Brain microvascular endothelial cell (primary cell): ENCODE results near the gene TSHZ3.

ENCODE experiments used
- DNase-seq: peaks from one replicate; pipeline ENCODE4 v3.0.0-alpha.2; 2020
- H3K27ac ChIP-seq: fragments of 250-450 bp; sonication (Bioruptor Pico); 2 replicates; pipeline ENCODE4 v1.5.1; 2020; ENCODE audit warnings: mild to moderate bottlenecking, moderate library complexity
- H3K27me3 ChIP-seq: fragments of 250-450 bp; sonication (Bioruptor Pico); replicated peaks from 2 replicates; pipeline ENCODE4 v1.5.1; 2020; ENCODE audit warnings: mild to moderate bottlenecking
- H3K36me3 ChIP-seq: fragments of 250-450 bp; sonication (Bioruptor Pico); replicated peaks from 2 replicates; pipeline ENCODE4 v1.5.1; 2020; ENCODE audit warnings: mild to moderate bottlenecking
- H3K4me3 ChIP-seq: 2 replicates; pipeline ENCODE4 v1.5.1; 2011; ENCODE audit warnings: low read depth, mild to moderate bottlenecking, control low read depth, low read length, moderate library complexity
- in situ Hi-C: cut with HindIII; loops from 2 replicates; pipeline ENCODE4 v1.10.0; 2017; ENCODE audit warnings: low sequenced_read_pairs, low pct_ligation_motif_present
- TF ChIP-seq, protein P1 (sequence below): IDR thresholded peaks from 2 replicates; pipeline ENCODE4 v1.5.1; 2011; ENCODE audit warnings: low read depth, mild to moderate bottlenecking, moderate library complexity, low read length, control low read depth, inconsistent platforms; ENCODE audit errors: missing control alignments

TSHZ3 gene

GRCh38 chr19:31231237-31231636 is 118.0 kb downstream of the TSHZ3 start:
- TF ChIP-seq, protein P1, sequence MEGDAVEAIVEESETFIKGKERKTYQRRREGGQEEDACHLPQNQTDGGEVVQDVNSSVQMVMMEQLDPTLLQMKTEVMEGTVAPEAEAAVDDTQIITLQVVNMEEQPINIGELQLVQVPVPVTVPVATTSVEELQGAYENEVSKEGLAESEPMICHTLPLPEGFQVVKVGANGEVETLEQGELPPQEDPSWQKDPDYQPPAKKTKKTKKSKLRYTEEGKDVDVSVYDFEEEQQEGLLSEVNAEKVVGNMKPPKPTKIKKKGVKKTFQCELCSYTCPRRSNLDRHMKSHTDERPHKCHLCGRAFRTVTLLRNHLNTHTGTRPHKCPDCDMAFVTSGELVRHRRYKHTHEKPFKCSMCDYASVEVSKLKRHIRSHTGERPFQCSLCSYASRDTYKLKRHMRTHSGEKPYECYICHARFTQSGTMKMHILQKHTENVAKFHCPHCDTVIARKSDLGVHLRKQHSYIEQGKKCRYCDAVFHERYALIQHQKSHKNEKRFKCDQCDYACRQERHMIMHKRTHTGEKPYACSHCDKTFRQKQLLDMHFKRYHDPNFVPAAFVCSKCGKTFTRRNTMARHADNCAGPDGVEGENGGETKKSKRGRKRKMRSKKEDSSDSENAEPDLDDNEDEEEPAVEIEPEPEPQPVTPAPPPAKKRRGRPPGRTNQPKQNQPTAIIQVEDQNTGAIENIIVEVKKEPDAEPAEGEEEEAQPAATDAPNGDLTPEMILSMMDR: no peak
- DNase-seq: no peak
- H3K4me3 ChIP-seq: no peak overlapping the region
- H3K27ac ChIP-seq: no peak overlapping the region
- in situ Hi-C loops: no loop called here
- H3K36me3 ChIP-seq: no peaks in the 10 kb centered on the region
- no peaks in the 10 kb centered on the region for H3K27me3 ChIP-seq

GRCh38 chr19:31226151-31226935 is 122.9 kb downstream of the TSHZ3 start:
- no peak overlapping the region for H3K4me3 ChIP-seq
- DNase-seq: no peak
- TF ChIP-seq, protein P1: no peak
- no peaks in the 10 kb centered on the region for H3K36me3 ChIP-seq
- in situ Hi-C loops: no loop called here
- H3K27me3 ChIP-seq: no peaks in the 10 kb centered on the region
- no peak overlapping the region for H3K27ac ChIP-seq
